Activated naive CD4-positive, alpha-beta T cell treated with Interleukin-2 at 50 U/mL for 16 hours (primary cell): ENCODE results near the gene EPB41L4B.
"Not testable (repeated sequence)": the region's sequence is repeated elsewhere in the genome, so short reads cannot be mapped to it uniquely, and the experiment has no call there.

Experiments
- DNase-seq: peaks from one replicate; pipeline ENCODE4 v3.0.0-alpha.2; 2020

Gene EPB41L4B

DNA sequence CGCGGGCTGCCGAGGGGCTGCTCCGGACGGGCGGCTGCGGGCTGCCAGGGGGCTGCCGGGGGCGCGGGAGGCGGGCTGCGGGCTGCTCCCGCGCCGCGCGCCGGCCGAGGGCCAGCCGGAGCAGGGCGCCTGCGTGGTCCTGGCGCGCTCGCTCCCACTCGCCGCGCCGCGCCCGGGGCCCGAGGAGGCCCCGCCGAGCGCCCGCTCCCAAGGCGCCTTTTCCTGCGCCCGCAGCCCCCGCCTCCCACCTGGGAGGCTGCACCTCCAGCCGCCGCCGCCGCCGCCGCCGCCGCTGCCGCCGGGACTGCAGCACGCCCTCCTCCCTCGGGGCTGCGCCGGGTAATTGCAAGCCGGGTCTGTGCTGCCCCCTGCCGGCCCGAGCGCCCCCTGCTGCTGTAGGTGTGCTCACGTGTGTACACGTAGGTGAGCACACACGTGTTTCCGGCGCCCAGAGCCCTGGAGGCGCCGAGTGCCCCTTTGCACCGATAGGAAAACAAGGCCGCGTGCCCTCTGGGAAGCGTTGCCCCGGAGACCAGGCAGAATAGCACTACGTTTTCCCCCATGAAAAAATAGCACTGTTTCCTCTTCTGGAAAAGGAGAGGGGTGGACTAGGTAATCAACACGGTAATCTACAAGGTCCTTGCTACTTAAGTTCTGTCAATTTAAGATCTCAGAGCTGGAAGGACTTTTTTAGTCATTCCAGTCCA lies at the start of gene EPB41L4B:
TSS of gene EPB41L4B (minus strand) at position 318 of the 707 bp plus-strand sequence. CDS start 613 bp downstream, outside the sequence.
- peak; percentile 87 for DNase-seq

DNA sequence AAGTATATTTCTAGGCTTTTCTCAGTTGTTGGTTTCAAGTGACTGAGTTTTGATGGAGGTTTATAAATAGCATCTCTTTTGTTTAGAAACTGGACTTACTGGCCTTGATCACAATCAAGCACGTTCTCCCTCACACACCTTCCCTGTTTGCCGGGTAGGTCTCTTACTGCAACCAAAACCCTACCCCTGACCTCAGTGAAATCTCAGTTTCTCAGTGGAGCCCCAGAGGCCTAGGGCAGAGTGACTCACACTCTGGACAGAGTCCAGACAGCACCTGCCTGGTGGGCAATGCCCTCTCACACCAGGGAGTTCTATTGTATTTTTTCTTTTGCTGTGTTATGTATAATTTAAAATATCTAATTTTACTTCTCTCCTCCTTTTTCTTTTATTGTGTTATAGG lies 48.4 kb upstream of the EPB41L4B start:
- no peak for DNase-seq

DNA sequence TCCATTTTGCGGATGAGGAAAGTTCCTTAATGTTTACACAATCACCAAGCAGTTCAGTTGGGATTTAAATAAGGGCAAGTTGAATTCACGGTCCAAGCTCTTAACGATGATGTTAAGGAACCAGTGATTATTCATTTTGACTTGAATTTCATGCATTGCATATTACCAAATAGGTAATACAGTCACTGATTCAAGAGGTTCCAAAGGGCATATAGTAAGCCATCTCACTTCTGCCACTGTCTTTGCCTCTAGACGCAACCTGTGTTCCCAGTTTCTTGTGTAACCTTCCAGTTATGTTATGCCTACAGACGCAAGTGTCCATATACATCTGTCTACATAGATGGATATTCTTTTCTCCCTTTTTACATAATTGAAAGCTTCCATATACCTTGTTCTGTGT lies 39.9 kb upstream of the EPB41L4B start:
- no peak for DNase-seq

DNA sequence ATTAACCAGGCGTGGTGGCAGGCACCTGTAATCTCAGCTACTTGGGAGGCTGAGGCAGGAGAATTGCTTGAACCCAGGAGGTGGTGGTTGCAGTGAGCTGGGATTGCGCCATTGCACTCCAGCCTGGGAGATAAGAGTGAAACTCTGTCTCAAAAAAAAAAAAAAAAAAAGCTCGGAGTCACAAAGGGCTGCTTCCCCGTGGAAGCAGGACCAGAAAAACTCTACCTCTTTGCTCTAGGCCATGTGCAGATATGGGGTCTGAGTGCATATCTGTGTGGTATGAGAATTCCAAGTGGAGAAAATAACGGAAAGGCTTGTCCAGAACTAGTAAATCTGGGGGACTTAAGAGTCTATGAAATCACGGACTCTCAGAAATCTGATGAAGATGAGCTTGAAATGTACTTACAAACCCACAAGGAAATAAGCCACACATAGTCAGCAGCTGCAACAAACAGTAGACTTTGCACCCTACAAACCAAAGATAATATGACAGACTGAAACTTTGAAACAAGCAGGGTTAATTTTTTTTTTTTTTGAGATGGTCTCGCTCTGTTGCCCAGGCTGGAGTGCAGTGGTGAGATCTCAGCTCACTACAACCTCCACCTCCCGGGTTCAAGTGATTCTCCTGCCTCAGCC lies 38.2 kb upstream of the EPB41L4B start:
- not testable (repeated sequence) for DNase-seq

DNA sequence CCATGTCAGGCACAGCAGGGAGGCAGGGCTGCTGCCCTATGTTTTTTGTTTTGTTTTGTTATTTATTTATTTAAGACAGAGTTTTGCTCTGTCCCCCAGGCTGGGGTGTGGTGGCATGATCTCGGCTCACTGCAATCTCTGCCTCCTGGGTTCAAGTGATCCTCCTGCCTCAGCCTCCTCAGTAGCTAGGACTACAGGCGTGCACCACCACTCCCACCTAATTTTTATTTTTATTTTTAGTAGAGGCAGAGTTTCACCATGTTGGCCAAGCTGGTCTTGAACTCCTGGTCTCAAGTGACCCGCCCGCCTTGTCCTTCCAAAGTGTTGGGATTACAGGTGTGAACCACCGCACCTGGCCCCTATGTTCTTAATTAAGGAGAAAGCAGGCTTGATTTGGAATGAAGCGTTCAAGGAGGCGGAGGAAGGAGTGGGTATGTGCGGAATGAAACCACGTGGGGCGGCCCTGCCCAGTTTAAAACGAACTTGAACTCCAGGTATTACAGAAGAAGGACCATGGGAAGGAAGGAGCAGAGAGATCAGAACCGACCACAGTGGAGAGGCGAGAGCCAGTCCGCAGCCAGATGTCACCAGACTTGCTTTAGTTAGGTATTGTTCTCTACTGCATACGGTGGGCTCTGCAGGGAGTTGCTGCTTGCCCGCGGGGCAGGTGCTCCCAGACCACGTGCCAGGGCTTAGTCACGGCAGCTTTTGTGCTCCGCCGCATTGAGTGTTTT lies 34.9 kb upstream of the EPB41L4B start:
- DNase-seq = no peak

DNA sequence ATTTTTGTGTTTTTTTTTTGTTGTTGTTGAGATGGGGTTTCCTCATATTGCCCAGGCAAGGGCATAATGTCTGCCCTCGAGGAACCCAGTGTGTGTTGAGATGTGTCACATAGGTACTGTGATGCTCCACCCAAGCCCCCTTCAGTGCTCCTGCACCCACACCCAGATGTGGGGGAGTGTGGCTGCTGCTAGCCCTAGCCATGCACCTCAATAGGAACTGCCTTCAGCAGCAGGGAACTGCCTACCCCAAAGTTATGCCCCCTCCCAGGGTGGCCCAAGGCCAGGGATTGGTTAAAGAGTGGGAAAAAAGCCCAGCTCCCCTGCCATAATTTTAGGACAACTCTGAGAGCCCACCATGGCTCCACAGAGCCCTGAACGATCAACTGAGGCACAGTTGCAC lies 33.3 kb upstream of the EPB41L4B start:
- no peak for DNase-seq

DNA sequence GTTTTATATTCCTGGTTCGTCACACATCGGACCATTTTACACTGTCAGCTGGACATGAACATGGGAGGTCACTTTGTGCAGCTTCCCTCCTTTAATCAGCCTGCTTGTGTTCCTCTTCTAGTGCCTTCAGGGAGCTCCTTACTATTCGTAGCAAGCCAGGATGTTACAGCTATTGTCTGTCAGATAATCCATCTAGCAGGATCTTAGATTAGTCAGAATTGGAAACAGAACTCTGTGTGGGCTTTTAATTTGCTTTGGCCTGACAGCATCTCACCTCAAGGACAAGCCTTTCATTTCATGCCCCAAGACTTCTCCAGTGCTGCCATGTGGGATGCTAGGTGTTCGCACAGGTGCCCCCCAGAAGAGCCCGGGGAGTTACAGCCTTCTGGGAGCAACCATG lies 30.2 kb upstream of the EPB41L4B start:
- no peak for DNase-seq

DNA sequence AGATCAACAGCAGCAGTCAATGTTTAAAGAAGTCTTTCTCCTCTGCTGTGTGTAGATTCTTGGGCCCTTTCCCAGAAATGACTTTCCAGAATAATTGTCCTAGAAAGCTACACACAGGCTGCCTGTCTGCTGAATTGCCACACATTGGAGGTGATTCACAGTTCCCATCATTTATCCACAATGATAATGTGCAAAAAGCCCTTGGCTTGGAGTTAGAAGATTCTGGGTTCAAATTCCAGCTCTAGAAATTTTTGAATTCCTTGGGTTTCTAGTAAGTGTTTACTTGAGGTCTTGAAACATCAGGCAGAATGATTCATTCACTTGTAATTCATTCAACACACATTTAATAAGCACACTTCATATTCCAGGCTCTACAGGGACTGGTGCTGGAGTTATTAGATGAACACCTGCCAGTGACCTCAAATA lies 28.6 kb upstream of the EPB41L4B start:
- DNase-seq = no peak

DNA sequence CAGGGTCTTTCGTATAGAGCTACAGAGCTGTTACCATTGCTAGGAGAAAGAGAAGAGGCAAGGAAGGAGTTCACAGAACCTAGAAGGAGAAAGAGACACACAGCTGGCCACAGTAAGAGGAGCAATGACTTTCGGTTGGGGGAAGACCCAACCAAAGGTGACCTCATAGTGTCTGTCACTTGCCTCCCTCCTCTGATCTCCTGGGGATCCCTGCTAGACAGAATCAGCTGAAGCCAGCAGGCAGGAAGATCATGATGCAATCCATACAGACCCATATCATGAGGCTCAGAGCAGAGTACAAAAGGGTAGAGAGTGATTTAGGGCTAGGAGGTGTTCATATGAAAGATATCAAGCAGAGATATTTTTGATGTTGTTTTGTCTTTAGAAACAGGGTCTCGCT lies 26.0 kb upstream of the EPB41L4B start:
- DNase-seq = no peak

DNA sequence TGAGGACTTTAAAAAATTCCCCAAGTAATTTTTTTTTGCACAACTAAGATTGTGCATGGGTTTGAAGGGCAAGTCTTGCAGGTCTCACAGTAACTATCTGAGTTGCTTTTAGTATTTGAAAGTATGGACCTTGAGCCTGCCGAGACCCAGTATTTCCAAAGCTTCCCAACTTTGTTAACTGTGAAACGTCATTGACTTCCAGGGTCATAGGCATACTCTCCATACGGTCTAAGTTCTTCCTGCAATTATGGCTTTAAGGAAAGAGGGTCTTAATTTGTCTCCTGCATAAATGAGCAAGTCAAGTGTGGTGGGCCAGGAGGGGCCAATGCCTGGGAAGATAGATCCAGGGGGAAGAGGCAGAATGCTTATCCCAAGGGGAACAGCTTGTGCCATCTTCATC lies 24.0 kb upstream of the EPB41L4B start:
- DNase-seq = no peak

DNA sequence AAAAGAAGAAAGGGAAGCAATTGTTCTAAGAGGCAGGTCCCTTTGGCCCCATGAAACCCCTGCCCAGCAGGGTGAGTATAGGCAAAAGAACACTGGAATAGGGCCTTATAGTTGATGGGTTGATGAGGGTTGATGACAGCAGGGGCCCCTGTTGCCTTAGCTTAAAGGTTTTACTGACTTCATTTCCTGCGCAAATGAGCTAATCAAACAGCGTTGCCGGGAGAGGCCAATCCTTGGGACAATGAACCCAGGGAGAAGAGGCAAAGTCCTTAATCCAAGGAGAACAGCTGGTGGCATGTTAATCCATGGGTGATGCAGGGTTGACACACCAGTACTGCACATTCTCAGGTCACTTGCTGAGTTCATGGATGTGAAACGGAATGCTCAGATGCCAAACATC lies 22.0 kb upstream of the EPB41L4B start:
- no peak for DNase-seq

DNA sequence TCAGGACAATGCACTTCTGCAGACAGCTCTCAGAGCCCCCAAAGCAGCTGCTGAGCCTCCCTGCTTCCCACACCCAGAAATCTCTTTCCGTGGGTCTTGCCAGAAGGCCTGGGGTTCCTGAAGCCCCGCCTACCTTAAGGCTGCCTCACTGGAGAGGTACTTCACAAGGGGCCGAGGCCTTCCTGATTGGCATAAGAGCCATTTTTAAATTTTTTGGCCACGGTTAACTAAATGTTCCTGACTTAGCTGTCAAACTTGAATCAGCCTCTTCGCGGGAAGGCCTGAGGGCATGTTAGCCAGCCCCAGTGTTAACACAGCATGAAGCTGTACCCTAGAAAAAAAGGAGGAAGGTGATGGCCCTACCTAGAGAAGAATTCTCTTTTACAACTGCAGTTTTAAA lies 20.7 kb upstream of the EPB41L4B start:
- DNase-seq = no peak

DNA sequence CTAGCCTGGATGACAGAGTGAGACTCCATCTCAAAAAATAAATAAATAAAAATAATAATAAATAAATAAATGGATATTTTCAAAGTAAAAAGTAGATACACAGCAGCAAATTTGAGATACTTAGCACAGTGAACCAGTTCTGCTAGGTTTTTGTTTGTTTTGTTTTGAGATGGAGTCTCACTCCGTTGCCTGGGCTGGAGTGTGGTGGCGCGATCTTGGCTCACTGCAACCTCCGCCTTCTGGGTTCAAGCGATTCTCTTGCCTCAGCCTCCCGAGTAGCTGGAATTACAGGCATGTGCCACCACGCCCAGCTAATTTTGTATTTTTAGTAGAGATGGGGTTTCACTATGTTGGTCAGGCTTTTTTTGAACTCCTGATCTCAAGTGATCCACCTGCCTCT lies 20.1 kb upstream of the EPB41L4B start:
- DNase-seq = not testable (repeated sequence)

DNA sequence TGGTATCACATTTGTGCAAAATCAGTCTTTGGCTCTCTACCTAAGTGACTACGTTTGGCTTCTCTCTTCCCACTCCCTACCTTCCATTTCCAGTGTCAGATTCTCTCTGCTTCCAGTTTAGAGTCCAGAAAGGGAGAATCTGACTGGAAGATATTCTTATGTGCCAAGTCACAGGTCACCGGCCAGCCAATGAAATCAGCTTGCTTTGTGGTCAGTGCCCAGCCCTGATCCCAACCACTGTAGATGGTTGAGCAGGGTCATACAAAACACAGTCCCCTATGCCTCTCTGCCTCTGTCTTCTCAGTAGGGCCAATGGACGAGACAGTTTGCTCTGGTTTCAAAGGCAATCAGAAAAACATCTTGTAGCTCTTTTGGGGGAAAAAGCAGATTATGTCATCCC lies 15.6 kb upstream of the EPB41L4B start:
- no peak for DNase-seq

DNA sequence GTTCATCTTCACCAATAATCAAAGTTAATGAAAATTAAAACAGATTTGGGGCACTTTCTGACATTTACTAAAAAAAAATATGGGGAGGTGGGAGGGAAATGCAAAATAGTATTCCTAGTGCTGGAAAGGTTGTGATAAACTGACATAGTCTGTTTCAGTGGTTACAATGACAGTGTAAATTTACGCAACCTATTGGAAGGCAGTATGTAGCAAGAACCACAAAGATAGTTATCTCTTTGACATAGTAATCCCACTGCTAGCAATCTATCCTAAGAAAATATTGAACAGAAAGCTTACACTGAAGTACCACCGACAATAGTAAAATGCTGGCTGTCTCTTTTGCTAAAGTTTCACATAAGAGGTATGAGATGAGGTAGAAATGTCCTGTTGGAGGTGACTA lies 15.1 kb upstream of the EPB41L4B start:
- DNase-seq = no peak

DNA sequence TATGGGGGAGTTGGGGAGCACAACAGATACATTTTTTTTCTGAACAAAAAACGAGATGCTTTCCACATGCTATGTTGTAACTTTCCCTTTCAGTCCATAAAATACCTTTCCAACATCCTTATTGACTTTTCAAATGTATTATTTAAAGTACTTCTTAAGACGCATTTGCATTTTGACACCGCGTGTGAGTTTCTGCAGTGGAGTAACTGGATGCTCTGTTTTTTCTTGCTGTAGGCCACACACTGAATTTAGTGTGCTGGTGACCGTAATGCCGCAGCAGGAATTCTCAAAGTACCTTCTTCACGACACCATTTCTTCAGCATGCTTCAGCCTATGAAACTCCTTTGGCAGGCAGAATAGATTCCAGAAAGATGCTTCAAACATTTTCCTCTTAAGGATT lies 14.3 kb upstream of the EPB41L4B start:
- DNase-seq = no peak

DNA sequence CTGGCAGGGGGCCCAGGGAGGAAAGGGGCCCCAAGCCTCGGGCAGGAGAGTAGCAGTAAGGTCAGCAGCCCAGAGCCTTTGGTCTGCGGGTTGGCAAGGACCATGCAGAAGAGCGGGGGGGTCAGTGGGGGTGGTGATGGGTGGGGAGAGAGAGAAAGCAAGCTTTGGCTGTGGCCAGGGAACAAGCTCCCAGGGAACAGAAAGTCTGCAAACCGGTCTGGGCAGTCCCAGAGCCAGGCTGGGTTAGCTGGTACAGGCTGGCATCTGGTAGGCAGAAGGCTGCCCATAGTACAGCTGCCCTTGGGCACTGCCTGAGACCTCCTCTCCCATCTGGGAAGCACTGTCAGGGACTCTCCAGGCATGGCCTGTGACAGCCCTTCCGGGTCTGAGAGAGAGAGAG lies 10.5 kb upstream of the EPB41L4B start:
- no peak for DNase-seq

DNA sequence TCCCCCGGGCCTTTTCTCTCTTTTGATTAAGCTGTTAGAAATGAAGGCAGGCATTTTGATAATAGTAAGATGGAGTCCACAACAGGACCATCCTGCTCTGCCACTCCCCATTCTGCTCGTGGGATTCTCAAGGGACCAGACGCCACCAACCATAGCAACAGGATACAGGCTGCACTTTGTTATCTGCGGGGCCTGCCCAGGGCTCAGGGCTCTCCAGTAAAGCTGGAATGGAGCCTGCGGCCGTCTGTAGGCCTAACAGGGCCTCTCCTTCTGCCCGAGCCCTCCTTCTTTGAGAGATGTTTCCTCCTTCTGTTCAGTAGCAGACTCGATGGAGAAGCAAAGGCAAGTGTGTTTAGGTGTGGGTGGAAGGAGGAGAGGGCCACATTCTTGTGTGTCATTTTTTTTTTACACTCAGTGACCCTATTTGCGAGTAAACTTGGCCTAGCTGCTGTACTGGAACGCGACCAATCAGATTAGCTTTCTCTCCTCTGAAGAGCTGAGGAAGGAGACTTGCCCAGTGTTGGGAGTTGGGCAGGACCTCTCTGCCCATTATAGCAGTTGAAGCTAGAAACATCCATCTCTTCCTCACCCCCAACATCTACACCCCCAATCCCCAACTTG lies 8.9 kb upstream of the EPB41L4B start:
- no peak for DNase-seq

DNA sequence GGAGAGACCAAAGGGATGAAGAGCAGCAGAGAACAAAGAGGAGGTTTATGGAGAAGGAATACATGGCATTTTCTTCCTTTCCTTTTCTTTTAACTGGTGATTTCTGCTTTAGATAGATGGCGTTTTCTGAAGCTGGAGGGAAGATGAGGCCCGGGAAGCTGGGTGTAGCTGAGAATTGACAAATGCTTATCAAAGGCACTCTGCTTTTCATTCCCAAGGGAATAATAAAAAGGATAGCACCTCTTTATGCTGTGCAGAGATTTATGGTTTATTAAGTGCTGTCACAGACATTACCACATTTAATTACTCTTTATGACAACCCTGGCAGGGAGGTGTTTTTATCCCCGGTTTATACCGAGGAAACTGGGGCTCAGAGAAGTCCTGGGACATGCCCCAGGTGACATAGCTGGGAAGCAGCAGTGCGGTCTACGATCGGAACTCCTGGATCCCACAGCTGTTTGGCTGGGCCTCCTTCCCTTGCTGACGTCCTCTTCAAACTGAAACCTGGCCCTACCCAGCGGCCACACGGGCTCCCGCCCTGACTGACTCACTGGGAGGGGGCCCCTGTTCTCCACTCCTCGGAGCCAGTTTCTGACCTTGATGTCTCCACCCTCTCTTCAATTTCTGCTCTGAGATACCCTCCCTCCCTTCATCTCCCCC lies 8.2 kb upstream of the EPB41L4B start:
- no peak for DNase-seq

DNA sequence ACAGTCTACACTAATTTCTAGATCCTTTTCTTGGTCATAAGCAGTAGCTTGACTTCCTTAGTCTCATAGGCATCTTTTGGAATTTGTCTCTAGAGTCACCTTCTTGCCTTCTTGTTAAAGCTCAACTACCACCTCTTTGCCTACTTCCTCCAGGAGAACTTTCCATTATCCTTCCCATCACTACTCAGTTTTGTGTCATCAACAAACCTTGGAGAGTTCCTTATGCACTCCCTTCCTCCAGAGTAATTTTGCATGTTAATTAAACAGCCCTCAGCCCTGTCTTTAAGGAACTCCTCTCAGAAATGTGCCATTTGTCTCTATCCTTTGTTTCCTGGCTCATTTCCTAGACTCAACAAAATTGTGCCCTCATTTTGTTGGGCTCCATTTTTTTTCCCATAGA lies 4.2 kb upstream of the EPB41L4B start:
- no peak for DNase-seq

DNA sequence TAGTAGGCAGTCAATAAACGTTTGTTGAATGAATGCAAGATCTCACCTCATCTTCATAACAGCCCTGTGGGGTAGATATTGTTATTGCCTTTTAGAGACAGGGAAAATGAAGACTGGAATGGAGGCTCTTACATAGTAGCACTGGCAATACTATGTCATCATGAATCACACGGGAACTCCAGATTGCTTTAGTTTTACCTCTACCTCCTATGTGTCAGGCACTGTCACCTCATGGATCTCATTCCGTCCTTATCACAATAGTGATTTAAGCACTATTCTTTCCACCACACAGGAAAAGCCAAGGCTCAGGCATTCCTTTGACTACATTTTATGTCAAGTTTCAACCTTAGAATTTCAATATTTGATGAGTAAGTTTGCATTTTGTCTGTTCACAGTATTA lies 2.9 kb upstream of the EPB41L4B start:
- no peak for DNase-seq

DNA sequence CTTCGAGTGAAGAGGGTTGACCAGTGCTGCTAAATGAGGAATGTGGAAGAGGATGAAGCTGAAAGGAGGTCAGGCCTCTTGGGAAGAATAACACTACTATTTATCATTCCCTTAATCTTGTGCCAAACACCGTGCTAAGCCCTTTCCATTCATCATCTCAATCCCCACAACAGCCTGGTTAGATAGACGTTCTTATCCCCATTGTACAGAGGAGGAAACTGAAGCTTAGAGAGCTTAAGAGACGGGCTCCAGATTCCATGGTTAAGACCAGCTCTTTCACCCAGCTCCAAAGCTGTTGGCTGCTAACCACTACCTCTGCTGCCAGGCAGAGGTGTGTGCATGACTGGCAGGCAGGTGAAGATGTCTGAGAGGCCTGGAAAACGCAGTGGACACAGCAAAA lies 868 bp upstream of the EPB41L4B start:
- DNase-seq = no peak

DNA sequence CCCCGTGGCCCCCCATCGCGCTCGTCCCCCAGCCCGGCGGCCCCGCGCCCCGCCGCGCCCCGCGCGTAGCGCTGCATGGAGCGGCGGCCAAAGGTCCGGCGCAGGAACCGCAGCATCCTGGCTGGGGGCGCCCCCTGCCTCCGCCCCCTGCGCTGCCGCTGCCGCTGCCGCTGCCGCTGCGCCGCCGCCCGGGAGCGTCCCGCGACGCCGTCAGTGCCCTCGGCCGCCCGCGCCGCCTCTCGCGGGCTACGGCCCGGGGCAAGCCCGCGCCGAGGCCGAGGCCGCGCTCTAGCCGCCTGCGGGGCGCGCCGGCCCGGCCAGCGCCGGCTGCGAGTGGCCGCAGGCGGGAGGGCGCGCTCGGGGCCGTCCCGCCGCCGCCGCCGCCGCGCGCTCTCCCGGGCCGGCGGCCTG lies 523 bp downstream of the EPB41L4B start:
- no peak for DNase-seq
